SK-N-SH (cell line): ENCODE results near the gene IGSF9B. TPM values are rescaled to one million over a fixed set of nuclear protein-coding genes. Genes with fewer than 3 reads are reported as not detected.
A peak's percentile ranks its signal among the peaks of the same experiment; 100 is the strongest.

Experiments used
- CTCF ChIA-PET: fragments of 300-600, 350-600 bp; formaldehyde crosslinking; extraction: SDS; loops from one replicate; lab custom pipeline; 2021; lab: Yijun Ruan, JAX
- POLR2A ChIA-PET: fragments of 350-600 bp; sonication (Branson Sonifier 250); formaldehyde crosslinking; extraction: SDS; loops from one replicate; lab custom pipeline; 2020; ENCODE audit warnings: antibody characterized with exemption, inconsistent platforms; lab: Yijun Ruan, JAX
- DNase-seq: peaks from one replicate; pipeline ENCODE4 v3.0.0; 2012
- H2AFZ ChIP-seq: fragments of 200-600 bp; sonication (generic); 2 replicates; pipeline ENCODE4 v1.8.1; 2016; ENCODE audit warnings: antibody characterized with exemption, mild to moderate bottlenecking, low read depth
- H3F3A ChIP-seq: fragments of 200-600 bp; sonication (generic); replicated peaks from 2 replicates; pipeline ENCODE3; 2016; ENCODE audit warnings: antibody characterized with exemption, mild to moderate bottlenecking; ENCODE audit not compliant: insufficient read depth
- H3K27ac ChIP-seq, 2 experiments: fragments of 200-500 bp in 1 of 2; fragments of 200-600 bp in 1 of 2; sonication (Bioruptor generic) in 1 of 2; sonication (generic), shearing (Covaris generic) in 1 of 2; 2 replicates each; pipeline versions ENCODE4 v1.5.1 to v1.6.1; 2014 to 2016; ENCODE audit warnings: low read depth in 2 of 2, inconsistent platforms in 1 of 2, low read length in 1 of 2, mild to moderate bottlenecking in 1 of 2, mixed read lengths in 1 of 2
- H3K27me3 ChIP-seq: fragments of 200-600 bp; sonication (generic), shearing (Covaris generic); 2 replicates; pipeline ENCODE4 v1.6.1; 2016; ENCODE audit warnings: mixed run types; ENCODE audit not compliant: insufficient read depth
- H3K36me3 ChIP-seq, 2 experiments: fragments of 200-500 bp in 1 of 2; fragments of 200-600 bp in 1 of 2; sonication (Bioruptor generic) in 1 of 2; sonication (generic) in 1 of 2; replicated peaks in 1 of 2; 2 replicates each; pipeline versions ENCODE3 to v1.5.1; 2014 to 2016; ENCODE audit warnings: low read length in 1 of 2, mild to moderate bottlenecking in 1 of 2; ENCODE audit not compliant: insufficient read depth in 2 of 2, control insufficient read depth in 1 of 2
- H3K4me1 ChIP-seq, 2 experiments: fragments of 200-500 bp in 1 of 2; fragments of 200-600 bp in 1 of 2; sonication (Bioruptor generic) in 1 of 2; sonication (generic), shearing (Covaris generic) in 1 of 2; 2 replicates each; pipeline versions ENCODE4 v1.5.1 to v1.6.1; 2014 to 2016; ENCODE audit warnings: low read depth in 1 of 2, low read length in 1 of 2, mixed run types in 1 of 2; ENCODE audit not compliant: insufficient read depth in 2 of 2, control insufficient read depth in 1 of 2
- H3K4me2 ChIP-seq: fragments of 200-600 bp; sonication (generic), shearing (Covaris generic); 2 replicates; pipeline ENCODE4 v1.6.1; 2017; ENCODE audit warnings: mixed run types
- H3K4me3 ChIP-seq, 2 experiments: fragments of 200-500 bp in 1 of 2; fragments of 200-600 bp in 1 of 2; sonication (Bioruptor generic) in 1 of 2; sonication (generic), shearing (Covaris generic) in 1 of 2; 2 replicates each; pipeline versions ENCODE4 v1.5.1 to v1.8.1; 2014 to 2016; ENCODE audit warnings: low read depth in 2 of 2, inconsistent platforms in 1 of 2, low read length in 1 of 2, mild to moderate bottlenecking in 1 of 2, mixed read lengths in 1 of 2, moderate library complexity in 1 of 2
- H3K79me2 ChIP-seq: fragments of 200-600 bp; sonication (generic); 2 replicates; pipeline ENCODE4 v1.8.1; 2017; ENCODE audit warnings: mild to moderate bottlenecking; ENCODE audit not compliant: insufficient read depth
- H3K9ac ChIP-seq: fragments of 200-600 bp; sonication (generic); 2 replicates; pipeline ENCODE4 v1.6.1; 2017; ENCODE audit warnings: mixed run types
- H3K9me2 ChIP-seq: fragments of 200-600 bp; sonication (generic); 2 replicates; pipeline ENCODE4 v1.6.1; 2017; ENCODE audit warnings: mixed run types
- H3K9me3 ChIP-seq: fragments of 200-600 bp; sonication (generic); 2 replicates; pipeline ENCODE4 v1.6.1; 2017; ENCODE audit warnings: mixed run types, mild to moderate bottlenecking, moderate library complexity
- H4K20me1 ChIP-seq: fragments of 200-600 bp; sonication (generic); 2 replicates; pipeline ENCODE4 v1.6.1; 2017; ENCODE audit warnings: mild to moderate bottlenecking, mixed run types; ENCODE audit not compliant: insufficient read depth
- FOXJ3 ChIP-seq: sonication (generic); formaldehyde crosslinking; IDR thresholded peaks from 2 replicates; pipeline ENCODE4 v1.5.1; 2020; ENCODE audit warnings: mild to moderate bottlenecking, missing genetic modification reagents
- FOXM1 ChIP-seq: IDR thresholded peaks from 2 replicates; pipeline ENCODE4 v1.4.0; 2012; ENCODE audit warnings: low read depth, mild to moderate bottlenecking
- GATA2 ChIP-seq: sonication (generic); formaldehyde crosslinking; IDR thresholded peaks from 2 replicates; pipeline ENCODE4 v1.5.0; 2020; ENCODE audit warnings: mild to moderate bottlenecking, missing genetic modification reagents
- JUND ChIP-seq: IDR thresholded peaks from 2 replicates; pipeline ENCODE4 v1.4.0; 2012
- MAX ChIP-seq: IDR thresholded peaks from 2 replicates; pipeline ENCODE4 v1.4.0; 2012; ENCODE audit warnings: low read depth
- NFIC ChIP-seq: IDR thresholded peaks from 2 replicates; pipeline ENCODE4 v1.4.0; 2012; ENCODE audit warnings: borderline replicate concordance
- NRF1 ChIP-seq: IDR thresholded peaks from 2 replicates; pipeline ENCODE4 v1.6.1; 2012; ENCODE audit warnings: low read depth, mild to moderate bottlenecking, low read length
- PBX3 ChIP-seq: IDR thresholded peaks from 2 replicates; pipeline ENCODE4; 2012
- REST ChIP-seq: IDR thresholded peaks from 2 replicates; pipeline ENCODE4 v1.6.1; 2012; ENCODE audit warnings: mild to moderate bottlenecking, low read depth, low read length, moderate library complexity
- RFX5 ChIP-seq: IDR thresholded peaks from 2 replicates; pipeline ENCODE4 v1.6.1; 2012; ENCODE audit warnings: mild to moderate bottlenecking, improper control_type of control experiment, low read length
- RXRA ChIP-seq: IDR thresholded peaks from 2 replicates; pipeline ENCODE4 v1.4.0; 2012; ENCODE audit warnings: low read depth, mild to moderate bottlenecking, borderline replicate concordance
- SMC3 ChIP-seq: IDR thresholded peaks from 2 replicates; pipeline ENCODE4 v1.6.1; 2012; ENCODE audit warnings: low read depth, low read length, improper control_type of control experiment
- TAF1 ChIP-seq: IDR thresholded peaks from 2 replicates; pipeline ENCODE4 v1.6.1; 2012; ENCODE audit warnings: low read depth, mild to moderate bottlenecking, low read length, moderate library complexity, borderline replicate concordance
- TCF12 ChIP-seq: IDR thresholded peaks from 2 replicates; pipeline ENCODE4 v1.4.0; 2012
- ZBTB33 ChIP-seq: IDR thresholded peaks from 2 replicates; pipeline ENCODE4 v1.4.0; 2012; ENCODE audit warnings: low read depth, borderline replicate concordance
- WGBS: methylation state at CpG from one replicate; pipeline ENCODE4 v1.1.6; 2017; ENCODE audit warnings: low lambda C conversion rate; 5-methylcytosine and 5-hydroxymethylcytosine counted together
- polyA plus RNA-seq, 3 experiments: library from polyadenylated mRNA; depleted of rRNA; stranded (reverse); fragments of >200 nt; gene quantifications; 2 replicates each; pipeline ENCODE4 v1.2.3, GENCODE V29; 2012
- TF ChIP-seq, protein P1 (sequence below): IDR thresholded peaks from 2 replicates; pipeline ENCODE4 v1.4.0; 2012; ENCODE audit warnings: low read depth, borderline replicate concordance

IGSF9B gene
- polyA plus RNA-seq, 1 of the 3 experiments (the other 2 are of a cell fraction), result 0.41 TPM

DNA sequence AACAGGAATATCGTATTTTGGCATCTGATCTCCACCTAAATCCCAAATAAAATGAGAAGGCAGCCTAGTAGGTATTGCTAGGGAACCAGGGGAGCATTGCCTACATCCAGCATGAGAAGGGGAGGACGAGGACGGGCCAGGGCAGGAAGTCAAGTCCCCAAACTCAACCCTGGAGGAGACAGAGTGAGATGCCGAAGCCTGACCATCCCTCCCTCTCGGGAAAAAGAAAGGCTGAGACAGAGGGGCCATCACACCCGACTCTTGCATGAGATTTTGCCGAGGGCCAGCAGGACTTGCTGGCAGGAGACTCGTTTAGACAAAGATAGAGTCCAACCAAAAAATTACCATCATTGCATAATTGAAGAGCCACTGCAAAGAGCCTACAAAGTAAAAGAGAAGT, 61.2 kb downstream of the IGSF9B start (continued):
- no peak for TF ChIP-seq FOXJ3
- TF ChIP-seq MAX, result no peak

DNA sequence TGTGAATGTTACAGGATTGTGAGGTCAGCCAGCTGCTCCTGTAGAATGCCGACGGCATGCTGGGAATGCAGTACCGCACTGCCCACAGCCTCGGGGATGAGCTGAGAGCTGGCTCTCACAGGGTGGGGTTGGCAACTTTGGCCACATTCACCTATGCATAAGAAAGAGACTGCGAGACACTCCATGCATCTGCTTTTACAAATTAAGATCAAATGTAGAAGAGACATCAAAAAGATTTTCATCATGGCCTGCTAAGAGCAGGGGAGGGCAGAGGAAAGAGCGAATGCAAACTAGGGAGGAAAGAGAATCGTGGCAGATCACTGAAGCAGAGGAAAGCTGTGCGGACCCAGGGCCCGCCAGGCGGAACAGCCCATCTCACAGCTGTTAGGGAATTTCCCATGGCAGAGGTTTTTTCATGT, 61.7 kb downstream of the IGSF9B start:
- Histone ChIP-seq H3K36me3 (no peaks in the 10 kb centered on the region), H4K20me1 (no peaks in the 10 kb centered on the region), H3K27me3 (no peaks in the 10 kb centered on the region), H3K4me3 (no peak overlapping the region), H3F3A (no peaks in the 10 kb centered on the region), H3K9me3 (no peaks in the 10 kb centered on the region), H3K79me2 (no peaks in the 10 kb centered on the region), H3K9ac (no peak overlapping the region), H3K4me2 (no peak overlapping the region), H3K27ac (no peak overlapping the region), H2AFZ (no peak overlapping the region), H3K4me1 (no peaks in the 10 kb centered on the region), H3K9me2 (no peaks in the 10 kb centered on the region)
- ChIA-PET CTCF (no interaction called here), POLR2A (no interaction called here)
- peak; percentile 18 for DNase-seq
- TF ChIP-seq JUND (no peak), MAX (no peak), PBX3 (no peak), RXRA (no peak), TCF12 (no peak), RFX5 (no peak), ZBTB33 (no peak), FOXM1 (no peak), GATA2 (CRISPR knock-in tag) (no peak), TAF1 (no peak), NFIC (no peak), SMC3 (no peak), REST (no peak), NRF1 (no peak)
- TF ChIP-seq, protein P1, sequence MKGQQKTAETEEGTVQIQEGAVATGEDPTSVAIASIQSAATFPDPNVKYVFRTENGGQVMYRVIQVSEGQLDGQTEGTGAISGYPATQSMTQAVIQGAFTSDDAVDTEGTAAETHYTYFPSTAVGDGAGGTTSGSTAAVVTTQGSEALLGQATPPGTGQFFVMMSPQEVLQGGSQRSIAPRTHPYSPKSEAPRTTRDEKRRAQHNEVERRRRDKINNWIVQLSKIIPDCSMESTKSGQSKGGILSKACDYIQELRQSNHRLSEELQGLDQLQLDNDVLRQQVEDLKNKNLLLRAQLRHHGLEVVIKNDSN, result no peak
- WGBS, result 57% methylated on average over 10 of the region's 10 CpGs
